HCT116 (cell line): ENCODE measurements around the gene RAD50. TPM values are rescaled to one million over a fixed set of nuclear protein-coding genes. Genes with fewer than 3 reads are reported as not detected.

Source experiments
- ATAC-seq: fragments of 200-7000 bp; cut with Tn5 transposase; 2 replicates; pipeline ENCODE4 v1.9.1; 2020; ENCODE audit warnings: mild to moderate bottlenecking, moderate library complexity
- BruUV-seq: library from RNA; stranded (reverse); fragments of 400-500 nt; replicated peaks from 2 replicates; lab custom pipeline; 2021; lab: Mats Ljungman, UMichigan
- CTCF ChIA-PET: fragments of 300-600 bp; sonication (Branson Sonifier 250); formaldehyde crosslinking; loops from one replicate; lab custom pipeline; 2021; ENCODE audit warnings: antibody characterized with exemption; lab: Charles Lee
- POLR2A ChIA-PET: fragments of 300-600, 350-600 bp; sonication (Branson Sonifier 250); formaldehyde crosslinking; loops from one replicate; lab custom pipeline; 2021; ENCODE audit warnings: antibody characterized with exemption; lab: Charles Lee
- RAD21 ChIA-PET, 2 experiments: fragments of 300-600 bp; sonication (Branson Sonifier 250); formaldehyde crosslinking; loops; one replicate each; lab custom pipeline; 2023; ENCODE audit warnings: low total read pairs in 2 of 2; ENCODE audit not compliant: uncharacterized antibody in 2 of 2, unreplicated experiment in 2 of 2, low non-redundant PET in 1 of 2; lab: Charles Lee
- DNase-seq: peaks from one replicate; pipeline ENCODE4 v3.0.0-alpha.2; 2010; ENCODE audit warnings: low read depth, low spot score
- H2AFZ ChIP-seq: fragments of 200-600 bp; shearing (Covaris generic), sonication (generic); 2 replicates; pipeline ENCODE4 v1.6.1; 2017; ENCODE audit warnings: low read depth, mixed run types, mixed read lengths, antibody characterized with exemption, low read length; ENCODE audit not compliant: poor library complexity, severe bottlenecking
- H3K27ac ChIP-seq: 2 replicates; pipeline ENCODE4 v1.5.1; 2012; ENCODE audit warnings: low read depth, low read length
- H3K27me3 ChIP-seq: fragments of 200-600 bp; sonication (generic); 2 replicates; pipeline ENCODE4 v1.6.1; 2016; ENCODE audit warnings: mixed run types, low read length, mixed read lengths; ENCODE audit not compliant: insufficient read depth
- H3K36me3 ChIP-seq, 2 experiments: fragments of 200-500 bp in 1 of 2; fragments of 200-600 bp in 1 of 2; sonication (Bioruptor generic) in 1 of 2; sonication (generic) in 1 of 2; 2 replicates each; pipeline versions ENCODE4 v1.5.1 to v1.6.1; 2014 to 2016; ENCODE audit warnings: low read length in 2 of 2, inconsistent platforms in 1 of 2, mixed read lengths in 1 of 2, mixed run types in 1 of 2; ENCODE audit not compliant: insufficient read depth in 2 of 2, control insufficient read depth in 1 of 2
- H3K4me1 ChIP-seq, 2 experiments: fragments of 200-600 bp in 1 of 2; sonication (generic) in 1 of 2; 2 replicates each; pipeline versions ENCODE4 v1.5.1 to v1.6.1; 2012 to 2017; ENCODE audit warnings: low read length in 2 of 2, inconsistent platforms in 1 of 2, mild to moderate bottlenecking in 1 of 2, mixed read lengths in 1 of 2, mixed run types in 1 of 2, moderate library complexity in 1 of 2; ENCODE audit not compliant: insufficient read depth in 2 of 2, control insufficient read depth in 1 of 2
- H3K4me2 ChIP-seq: fragments of 200-600 bp; sonication (generic); 2 replicates; pipeline ENCODE4 v1.6.1; 2017; ENCODE audit warnings: mixed run types, low read length, mixed read lengths
- H3K4me3 ChIP-seq, 2 experiments: fragments of 200-600 bp in 1 of 2; sonication (generic) in 1 of 2; replicated peaks in 1 of 2; 2 replicates each; pipeline ENCODE4 v1.5.1; 2011 to 2016; ENCODE audit warnings: low read length in 2 of 2, control low read depth in 1 of 2, low read depth in 1 of 2, mild to moderate bottlenecking in 1 of 2, mixed read lengths in 1 of 2, mixed run types in 1 of 2
- H3K79me2 ChIP-seq: fragments of 200-600 bp; sonication (generic); 2 replicates; pipeline ENCODE4 v1.6.1; 2017; ENCODE audit warnings: mild to moderate bottlenecking, mixed run types, low read length, moderate library complexity, mixed read lengths; ENCODE audit not compliant: insufficient read depth
- H3K9ac ChIP-seq: fragments of 200-600 bp; sonication (generic); 2 replicates; pipeline ENCODE4 v1.6.1; 2016; ENCODE audit warnings: low read length, mixed read lengths
- H3K9me2 ChIP-seq: fragments of 200-600 bp; sonication (generic), shearing (Covaris generic); 2 replicates; pipeline ENCODE4 v1.6.1; 2017; ENCODE audit warnings: mixed run types, mild to moderate bottlenecking, moderate library complexity; ENCODE audit not compliant: insufficient read depth
- H3K9me3 ChIP-seq, 2 experiments: fragments of 200-500 bp in 1 of 2; fragments of 200-600 bp in 1 of 2; sonication (Bioruptor generic) in 1 of 2; sonication (generic) in 1 of 2; 2 replicates each; pipeline ENCODE4 v1.6.1; 2014 to 2017; ENCODE audit warnings: low read length in 2 of 2, mixed read lengths in 2 of 2, inconsistent platforms in 1 of 2, low read depth in 1 of 2, mild to moderate bottlenecking in 1 of 2, mixed run types in 1 of 2, moderate library complexity in 1 of 2; ENCODE audit not compliant: control insufficient read depth in 1 of 2, insufficient read depth in 1 of 2
- H4K20me1 ChIP-seq: fragments of 200-600 bp; sonication (generic), shearing (Covaris generic); 2 replicates; pipeline ENCODE4 v1.6.1; 2017; ENCODE audit warnings: mixed run types, mild to moderate bottlenecking, moderate library complexity; ENCODE audit not compliant: insufficient read depth
- EZH2 ChIP-seq: fragments of 200-600 bp; sonication (generic); IDR thresholded peaks from 2 replicates; pipeline ENCODE4 v1.6.1; 2017; ENCODE audit warnings: antibody characterized with exemption, mixed run types
- POLR2A ChIP-seq: IDR thresholded peaks from 2 replicates; pipeline ENCODE4 v1.7.0; 2011; ENCODE audit warnings: borderline replicate concordance; ENCODE audit not compliant: insufficient read depth, insufficient read length; ENCODE audit errors: extremely low read depth
- SIN3A ChIP-seq: IDR thresholded peaks from 2 replicates; pipeline ENCODE4 v1.6.1; 2012; ENCODE audit warnings: low read depth
- TCF7L2 ChIP-seq: IDR thresholded peaks from 2 replicates; pipeline ENCODE4 v1.7.0; 2011; ENCODE audit warnings: borderline replicate concordance, inconsistent platforms; ENCODE audit not compliant: insufficient read depth, insufficient read length; ENCODE audit errors: extremely low read depth
- ZNF274 ChIP-seq: fragments of 200-500 bp; sonication (Bioruptor generic); IDR thresholded peaks from 2 replicates; pipeline ENCODE4 v1.6.1; 2014; ENCODE audit warnings: mild to moderate bottlenecking, low read depth, low read length, inconsistent platforms
- intact Hi-C: fragments of 100-400 bp; cut with micrococcal nuclease; formaldehyde crosslinking; loops from 2 replicates; pipeline ENCODE4 v1.10.0; 2022
- total RNA-seq: library from RNA; stranded (reverse); gene quantifications from one replicate; pipeline ENCODE4 v1.2.1, GENCODE V29; 2021; ENCODE audit not compliant: unreplicated experiment

The RAD50 gene
- total RNA-seq, 1 experiment from 2014 or later, result 43.6 TPM

DNA sequence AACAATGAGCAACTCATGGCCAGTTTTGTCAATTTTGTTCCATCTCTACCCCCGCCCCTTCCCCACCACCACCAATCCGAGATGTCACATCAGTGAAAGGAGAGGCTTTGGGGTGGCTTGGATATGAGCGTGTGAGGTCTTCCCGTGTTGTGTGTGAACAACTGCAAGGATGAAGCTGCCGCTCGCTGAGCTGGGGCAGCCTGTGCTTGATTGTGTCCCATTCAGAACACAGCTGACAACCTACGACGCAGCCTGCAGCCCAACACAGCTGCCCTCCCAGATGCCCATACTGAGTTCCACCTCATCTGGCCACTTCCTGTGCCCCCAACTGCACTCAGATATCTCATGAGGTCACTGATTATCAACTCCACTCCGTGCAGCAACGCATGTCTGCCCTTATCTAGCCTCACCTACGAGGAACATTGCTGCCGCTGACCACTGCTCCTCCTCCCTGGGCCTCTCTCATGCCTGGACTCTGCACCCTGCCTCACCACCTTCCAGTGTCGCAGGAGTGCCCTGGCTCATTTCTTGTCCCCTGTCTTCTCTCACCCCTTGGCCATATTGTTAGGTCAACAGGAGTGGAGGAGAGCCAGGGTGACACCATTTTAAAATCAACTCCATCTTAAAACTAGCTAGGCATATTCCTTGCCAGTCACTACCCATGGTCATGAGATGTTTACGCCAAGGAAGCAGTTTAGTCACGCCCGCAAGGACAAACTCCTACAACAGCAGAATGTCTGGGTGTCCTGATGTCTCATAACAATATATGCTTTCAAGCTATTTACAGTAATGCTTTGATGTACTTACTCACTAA, 109.7 kb downstream of the RAD50 start:
- H3K36me3 ChIP-seq, result no peaks in the 10 kb centered on the region
- no peaks in the 10 kb centered on the region for H3K9me3 ChIP-seq
- DNase-seq, result no peak
- no peaks in the 10 kb centered on the region for H4K20me1 ChIP-seq
- intact Hi-C loops, result no loop called here
- H2AFZ ChIP-seq, result no peak overlapping the region
- no peak for ATAC-seq
- ChIA-PET RAD21 (no interaction called here), CTCF (no interaction called here), POLR2A (no interaction called here)
- no peaks in the 10 kb centered on the region for H3K79me2 ChIP-seq
- H3K9me2 ChIP-seq, result no peaks in the 10 kb centered on the region
- H3K27ac ChIP-seq, result no peak overlapping the region
- no peak overlapping the region for H3K4me3 ChIP-seq
- no peak overlapping the region for H3K4me2 ChIP-seq
- H3K9ac ChIP-seq, result no peak overlapping the region
- no TSS peak for BruUV-seq
- TF ChIP-seq POLR2A (peak; percentile 14), EZH2 (no peak)
- TF ChIP-seq, all 23 proteins: peak for 1
- Histone ChIP-seq H3K27me3 (no peaks in the 10 kb centered on the region), H3K4me1 (peaks cover 0 to 13% of the 10 kb centered on the region in 2 experiments; a peak in 1 of 4 replicates)

- H2AFZ ChIP-seq, result no peak overlapping the region
- DNase-seq, result no peak
- TF ChIP-seq SIN3A (no peak), TCF7L2 (no peak), ZNF274 (no peak)
- TF ChIP-seq, all 23 proteins: peak for 0
- Histone ChIP-seq H3K4me3 (no peak overlapping the region), H3K4me2 (no peak overlapping the region), H3K79me2 (no peaks in the 10 kb centered on the region), H3K9me3 (no peaks in the 10 kb centered on the region), H3K36me3 (no peaks in the 10 kb centered on the region), H3K9ac (no peak overlapping the region), H3K27ac (no peak overlapping the region), H4K20me1 (no peaks in the 10 kb centered on the region), H3K9me2 (no peaks in the 10 kb centered on the region), H3K27me3 (no peaks in the 10 kb centered on the region), H3K4me1 (peaks cover 0 to 13% of the 10 kb centered on the region in 2 experiments; a peak in 1 of 4 replicates)
- ChIA-PET POLR2A (no interaction called here), RAD21 (no interaction called here), CTCF (no interaction called here)
- ATAC-seq, result no peak
- BruUV-seq, result no TSS peak
- intact Hi-C loops, result no loop called here
Observed at GRCh38 chr5:132667309-132667708, 110.5 kb downstream of the RAD50 start.
